CD4-positive, CD25-positive, alpha-beta regulatory T cell (primary cell): Measurements from ENCODE around the gene CCIN. TPM values are rescaled to one million over a fixed set of nuclear protein-coding genes. Genes with fewer than 3 reads are reported as not detected.

ENCODE experiments used
- ATAC-seq, 2 donors: fragments of 150-1000 bp; cut with Tn5 transposase; one replicate each; pipeline ENCODE4 v1.10.0; 2021; ENCODE audit warnings: low read depth in 2 of 2, moderate number of reproducible peaks in 2 of 2, moderate library complexity in 1 of 2
- DNase-seq, 3 donors: peaks; one replicate each; pipeline versions ENCODE4 v3.0.0 to v3.0.0-alpha.2; 2012 to 2022; ENCODE audit warnings: mixed read lengths in 1 of 3
- H3K27ac ChIP-seq: one replicate; pipeline ENCODE4 v1.7.0; 2013; ENCODE audit warnings: mild to moderate bottlenecking, low read length; ENCODE audit not compliant: insufficient read depth, poor library complexity, severe bottlenecking
- H3K27me3 ChIP-seq: one replicate; pipeline ENCODE4 v1.7.0; 2013; ENCODE audit warnings: low read length; ENCODE audit not compliant: control insufficient read depth, insufficient read depth
- H3K36me3 ChIP-seq: one replicate; pipeline ENCODE4 v1.7.0; 2013; ENCODE audit warnings: mild to moderate bottlenecking, low read length, moderate library complexity; ENCODE audit not compliant: control insufficient read depth, insufficient read depth
- H3K4me1 ChIP-seq: 2 replicates; pipeline ENCODE4 v1.7.0; 2013; ENCODE audit warnings: mild to moderate bottlenecking, low read length; ENCODE audit not compliant: insufficient read depth, control insufficient read depth, poor library complexity, severe bottlenecking
- H3K4me3 ChIP-seq: one replicate; pipeline ENCODE4 v1.7.0; 2013; ENCODE audit warnings: low read depth, mild to moderate bottlenecking, low read length, moderate library complexity
- H3K9me3 ChIP-seq, 2 experiments: 1 replicate in 1 of 2; 2 replicates in 1 of 2; pipeline ENCODE4 v1.7.0; 2013; ENCODE audit warnings: low read length in 2 of 2, mild to moderate bottlenecking in 1 of 2, moderate library complexity in 1 of 2; ENCODE audit not compliant: control insufficient read depth in 2 of 2
- H3K27ac Mint-ChIP-seq, 3 donors: one replicate each; pipeline ENCODE4 v1.8.0; 2020 to 2022; ENCODE audit warnings: mild to moderate bottlenecking in 3 of 3, mixed read lengths in 3 of 3, moderate library complexity in 2 of 3
- H3K27me3 Mint-ChIP-seq: one replicate; pipeline ENCODE4 v1.8.0; 2022; ENCODE audit warnings: mild to moderate bottlenecking, mixed read lengths
- H3K36me3 Mint-ChIP-seq: one replicate; pipeline ENCODE4 v1.8.0; 2020; ENCODE audit warnings: mixed read lengths
- H3K4me1 Mint-ChIP-seq, 4 donors: one replicate each; pipeline ENCODE4 v1.8.0; 2020 to 2022; ENCODE audit warnings: mixed read lengths in 4 of 4, mild to moderate bottlenecking in 1 of 4
- H3K4me3 Mint-ChIP-seq, 4 donors: one replicate each; pipeline ENCODE4 v1.8.0; 2020 to 2022; ENCODE audit warnings: mild to moderate bottlenecking in 4 of 4, mixed read lengths in 4 of 4, moderate library complexity in 3 of 4
- H3K9me3 Mint-ChIP-seq, 7 donors: one replicate each; pipeline ENCODE4 v1.8.0; 2020 to 2022; ENCODE audit warnings: mixed read lengths in 7 of 7, mild to moderate bottlenecking in 3 of 7, moderate library complexity in 2 of 7
- polyA plus RNA-seq, 4 donors: library from polyadenylated mRNA; unstranded; fragments of 300-500 nt; fragmentation: Illumina TruSeq; gene quantifications; one replicate each; pipeline ENCODE4 v1.2.3, GENCODE V29; 2021
- total RNA-seq: library from RNA; stranded (reverse); gene quantifications from one replicate; pipeline ENCODE4 v1.2.3, GENCODE V29; 2022

The CCIN gene
- total and polyA plus RNA-seq, 5 donors from 2014 or later, result 0.38 to 1.4 TPM; not detected in 3

DNA sequence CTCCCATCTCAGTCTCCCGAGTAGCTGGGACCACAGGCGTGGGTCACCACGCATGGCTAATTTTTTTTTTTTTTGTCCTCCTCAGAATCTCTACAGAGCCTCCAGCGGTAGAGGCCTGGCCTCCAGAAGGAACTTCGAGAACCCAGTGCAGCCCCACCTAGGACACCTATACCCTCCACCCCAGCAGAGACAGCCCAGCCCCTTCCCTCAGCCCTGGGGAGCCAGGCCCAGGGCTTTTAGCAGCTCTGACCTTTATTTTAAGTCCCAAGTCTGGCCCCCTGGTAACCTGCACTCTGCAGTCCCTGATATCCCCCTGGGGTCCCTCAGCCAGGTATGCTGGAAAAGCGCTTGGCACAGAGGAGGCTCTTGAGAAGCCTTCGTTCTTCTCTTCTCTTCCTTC lies 27.4 kb upstream of the CCIN start:
- peaks cover 29% of the 10 kb centered on the region for H3K36me3 Mint-ChIP-seq
- H3K9me3 ChIP-seq, result peaks cover 5 to 6% of the 10 kb centered on the region in 2 experiments
- H3K4me1 ChIP-seq, result peaks cover 90% of the 10 kb centered on the region
- peak overlapping the region; percentile 87 for H3K27ac ChIP-seq
- no peaks in the 10 kb centered on the region for H3K27me3 Mint-ChIP-seq
- peaks cover 16 to 96% (median 84%) of the 10 kb centered on the region in 4 donors for H3K4me1 Mint-ChIP-seq
- H3K36me3 ChIP-seq, result peaks cover 6% of the 10 kb centered on the region
- peaks cover 0 to 13% (median 5%) of the 10 kb centered on the region in 7 donors for H3K9me3 Mint-ChIP-seq
- H3K4me3 ChIP-seq, result peak overlapping the region; percentile 94
- peak overlapping the region; percentile 95 to 98 (median 98) for H3K4me3 Mint-ChIP-seq
- DNase-seq (no peak), ATAC-seq (no peak)
- H3K27me3 ChIP-seq, result no peaks in the 10 kb centered on the region
- peak overlapping the region; percentile 93 to 99 (median 99) for H3K27ac Mint-ChIP-seq

DNA sequence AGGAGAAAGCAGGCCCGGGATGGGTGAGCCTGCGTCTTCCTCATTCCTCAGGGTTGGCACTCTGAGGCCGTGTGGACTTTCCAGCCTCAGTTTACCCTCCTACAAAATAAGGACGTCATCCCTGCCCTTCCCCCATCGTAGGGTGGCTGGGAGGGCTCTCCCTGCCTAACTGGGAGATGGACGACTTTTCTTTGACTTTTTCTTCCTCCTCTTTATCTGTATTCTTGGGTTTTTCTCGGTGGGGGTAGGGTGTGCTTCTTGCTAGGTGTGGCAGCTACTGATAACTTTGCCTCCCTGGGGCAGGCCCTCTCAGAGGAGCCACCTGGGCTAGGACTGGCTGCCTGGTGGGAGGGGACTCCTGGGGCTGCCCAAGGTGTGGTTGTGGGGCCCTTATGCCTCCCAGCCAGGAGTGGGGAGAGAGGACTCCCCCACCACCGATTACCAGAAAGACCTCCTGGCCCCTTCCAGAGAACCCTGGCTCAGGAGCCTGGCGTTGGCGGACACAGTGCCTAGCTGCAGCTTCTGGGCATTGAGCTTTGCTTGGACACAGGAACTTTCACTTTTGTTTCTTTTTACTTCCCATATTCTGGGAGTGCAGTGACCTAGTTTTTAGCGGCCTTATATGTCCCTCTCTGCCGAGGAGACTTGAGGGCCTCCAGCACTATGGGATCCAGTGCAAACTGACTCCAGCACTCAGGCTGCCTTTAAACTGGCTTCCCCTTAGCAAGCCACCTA lies 26.5 kb upstream of the CCIN start:
- Histone ChIP-seq H3K4me1 (peaks cover 92% of the 10 kb centered on the region), H3K27me3 (no peaks in the 10 kb centered on the region), H3K36me3 (peaks cover 6% of the 10 kb centered on the region), H3K9me3 (peaks cover 5 to 6% of the 10 kb centered on the region in 2 experiments), H3K27ac (peak overlapping the region; percentile 87), H3K4me3 (peak overlapping the region; percentile 94)
- peak overlapping the region; percentile 99 to 100 (median 99) for H3K27ac Mint-ChIP-seq
- peaks cover 16 to 98% (median 89%) of the 10 kb centered on the region in 4 donors for H3K4me1 Mint-ChIP-seq
- H3K36me3 Mint-ChIP-seq, result peaks cover 37% of the 10 kb centered on the region
- no peak for DNase-seq
- no peaks in the 10 kb centered on the region for H3K27me3 Mint-ChIP-seq
- peak overlapping the region; percentile 95 to 98 (median 98) for H3K4me3 Mint-ChIP-seq
- H3K9me3 Mint-ChIP-seq, result peaks cover 0 to 13% (median 5%) of the 10 kb centered on the region in 7 donors
- peak in 1 of 2 donors; percentile 1 for ATAC-seq

DNA sequence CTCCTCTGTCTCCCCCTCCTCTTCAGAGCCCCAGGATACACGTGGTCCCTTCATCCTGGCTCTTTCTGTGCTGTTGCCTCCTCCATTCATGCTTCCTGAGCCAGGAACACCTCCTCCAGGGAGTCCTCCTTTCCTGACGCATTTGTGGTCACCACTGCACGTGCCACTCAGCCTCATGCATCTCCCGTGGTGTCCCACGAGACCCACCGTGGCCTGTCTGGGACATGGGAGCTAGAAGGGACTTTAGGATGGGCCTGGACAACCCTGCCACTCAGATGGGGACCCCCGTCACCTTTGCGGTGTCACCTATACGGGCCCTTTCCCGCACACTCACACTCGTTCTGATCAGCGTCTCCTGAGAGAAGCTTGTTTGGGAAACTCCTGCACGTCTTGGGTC lies 25.9 kb upstream of the CCIN start:
- Mint-ChIP-seq H3K27me3 (no peaks in the 10 kb centered on the region), H3K4me3 (peak overlapping the region; percentile 95 to 98 (median 98)), H3K36me3 (peaks cover 39% of the 10 kb centered on the region), H3K27ac (peak overlapping the region; percentile 99 to 100 (median 99)), H3K9me3 (peaks cover 0 to 13% (median 5%) of the 10 kb centered on the region in 7 donors), H3K4me1 (peaks cover 16 to 98% (median 89%) of the 10 kb centered on the region in 4 donors)
- Histone ChIP-seq H3K4me1 (peaks cover 92% of the 10 kb centered on the region), H3K27me3 (no peaks in the 10 kb centered on the region), H3K27ac (peak overlapping the region; percentile 87), H3K4me3 (peak overlapping the region; percentile 94), H3K9me3 (peaks cover 5 to 6% of the 10 kb centered on the region in 2 experiments), H3K36me3 (peaks cover 6% of the 10 kb centered on the region)
- ATAC-seq (no peak), DNase-seq (no peak)

DNA sequence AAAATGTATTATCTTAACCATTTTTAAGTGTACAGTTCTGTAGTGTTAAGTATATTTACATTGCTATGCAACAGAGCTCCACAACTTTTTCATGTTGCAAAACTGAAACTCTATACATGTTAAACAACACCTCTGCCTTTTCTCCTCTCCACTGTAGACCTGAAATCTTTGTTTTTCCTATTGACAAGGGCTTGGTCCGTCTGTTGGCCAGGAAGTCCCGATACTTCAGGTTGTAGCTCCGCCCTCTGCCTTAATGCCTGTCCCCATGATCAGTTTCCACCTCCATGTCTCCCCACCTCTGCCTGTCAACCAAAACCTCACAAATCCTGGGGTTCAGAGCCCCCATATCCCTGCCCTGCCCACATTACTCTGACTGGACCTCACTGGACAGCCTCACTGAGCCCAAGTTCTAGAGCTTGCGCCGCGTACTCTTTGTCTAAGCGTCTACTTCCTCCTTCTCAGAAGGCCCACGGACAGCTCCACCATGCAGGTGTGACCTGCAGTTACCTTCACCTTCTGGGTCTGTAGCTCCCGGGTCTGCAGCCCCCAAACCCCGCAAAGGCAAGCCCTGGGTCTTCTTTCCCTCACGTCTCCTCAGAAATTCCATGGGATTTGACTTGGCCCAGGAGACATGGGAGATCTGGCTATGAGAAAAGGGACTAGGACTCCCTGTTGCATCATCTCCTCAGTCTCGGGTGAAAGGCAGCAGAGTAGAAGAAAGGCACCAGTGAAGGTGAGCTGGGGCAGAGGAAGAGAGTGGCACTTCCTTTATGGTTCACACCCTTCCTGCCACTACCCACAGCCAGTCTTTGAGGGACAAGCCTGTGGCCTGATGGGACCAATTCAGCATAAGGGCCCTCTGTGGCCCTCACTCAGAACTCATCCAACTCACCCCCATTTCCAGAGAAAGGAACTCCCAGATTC lies 24.6 kb upstream of the CCIN start:
- peak overlapping the region; percentile 95 to 98 (median 98) for H3K4me3 Mint-ChIP-seq
- H3K36me3 ChIP-seq, result peaks cover 9% of the 10 kb centered on the region
- ATAC-seq (peak; percentile 62 to 75), DNase-seq (peak in 2 of 3 donors; percentile 45 to 87)
- H3K27ac Mint-ChIP-seq, result peak overlapping the region; percentile 99 to 100 (median 99)
- H3K4me1 Mint-ChIP-seq, result peaks cover 16 to 96% (median 80%) of the 10 kb centered on the region in 4 donors
- peak overlapping the region; percentile 87 for H3K27ac ChIP-seq
- H3K36me3 Mint-ChIP-seq, result peaks cover 39% of the 10 kb centered on the region
- H3K4me3 ChIP-seq, result peak overlapping the region; percentile 94
- H3K27me3 ChIP-seq, result no peaks in the 10 kb centered on the region
- no peaks in the 10 kb centered on the region for H3K27me3 Mint-ChIP-seq
- peaks cover 92% of the 10 kb centered on the region for H3K4me1 ChIP-seq
- H3K9me3 Mint-ChIP-seq, result peaks cover 0 to 13% (median 5%) of the 10 kb centered on the region in 7 donors
- H3K9me3 ChIP-seq, result peaks cover 5 to 6% of the 10 kb centered on the region in 2 experiments

DNA sequence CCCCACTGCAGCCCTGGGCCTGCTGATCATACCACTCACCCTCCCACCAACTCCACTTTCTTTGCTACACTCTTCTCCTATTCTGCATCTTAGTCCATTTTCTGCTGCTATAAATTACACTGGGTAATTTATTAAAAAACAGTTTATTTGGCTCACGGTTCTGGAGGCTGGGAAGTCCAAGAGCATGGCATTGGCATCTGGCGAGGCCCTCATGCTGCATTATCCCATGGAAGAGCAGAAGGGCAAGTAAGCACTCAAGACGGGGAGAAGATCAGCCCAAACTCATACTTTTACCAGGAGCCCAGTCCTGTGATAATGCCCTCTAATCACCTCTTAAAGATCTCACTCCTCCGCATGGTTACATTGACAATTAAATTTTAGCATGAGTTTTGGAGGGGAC lies 23.2 kb upstream of the CCIN start:
- Histone ChIP-seq H3K9me3 (peaks cover 5 to 6% of the 10 kb centered on the region in 2 experiments), H3K27ac (peak overlapping the region; percentile 37), H3K27me3 (no peaks in the 10 kb centered on the region), H3K4me1 (peaks cover 91% of the 10 kb centered on the region), H3K36me3 (peaks cover 9% of the 10 kb centered on the region), H3K4me3 (no peak overlapping the region)
- H3K4me1 Mint-ChIP-seq, result peaks cover 21 to 94% (median 77%) of the 10 kb centered on the region in 4 donors
- H3K27me3 Mint-ChIP-seq, result no peaks in the 10 kb centered on the region
- H3K4me3 Mint-ChIP-seq, result peak overlapping the region; percentile 20 to 98 (median 96)
- H3K36me3 Mint-ChIP-seq, result peaks cover 44% of the 10 kb centered on the region
- H3K9me3 Mint-ChIP-seq, result peaks cover 0 to 13% (median 5%) of the 10 kb centered on the region in 7 donors
- DNase-seq, result no peak
- peak overlapping the region; percentile 78 to 100 (median 99) for H3K27ac Mint-ChIP-seq
- no peak for ATAC-seq

DNA sequence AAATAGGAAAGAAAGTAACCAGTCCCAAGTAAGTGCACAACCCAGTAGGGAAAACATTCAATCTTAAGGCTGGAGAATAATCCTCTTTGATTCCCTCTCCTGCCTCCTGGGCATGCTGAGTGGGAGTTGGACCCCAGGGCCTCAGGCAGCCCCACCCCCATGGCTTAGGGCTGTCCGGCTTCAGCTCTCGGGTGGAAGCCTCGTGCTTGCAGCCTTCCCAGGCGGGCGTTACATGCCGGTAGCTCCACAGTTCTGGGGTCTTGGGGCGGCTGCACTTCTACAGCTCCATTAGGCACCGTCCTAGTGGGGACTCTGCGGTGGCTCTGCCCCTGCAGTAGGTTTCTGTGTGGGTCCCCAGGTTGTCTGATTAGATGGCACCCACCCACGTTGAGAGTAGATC lies 22.5 kb upstream of the CCIN start:
- Histone ChIP-seq H3K36me3 (peaks cover 9% of the 10 kb centered on the region), H3K4me3 (no peak overlapping the region), H3K27ac (peak overlapping the region; percentile 50), H3K9me3 (peaks cover 5 to 6% of the 10 kb centered on the region in 2 experiments), H3K27me3 (no peaks in the 10 kb centered on the region), H3K4me1 (peaks cover 91% of the 10 kb centered on the region)
- no peak for ATAC-seq
- H3K4me3 Mint-ChIP-seq, result peak overlapping the region in 3 of 4 donors; percentile 95 to 98 (median 98)
- peaks cover 21 to 94% (median 78%) of the 10 kb centered on the region in 4 donors for H3K4me1 Mint-ChIP-seq
- peak overlapping the region; percentile 94 to 100 (median 99) for H3K27ac Mint-ChIP-seq
- DNase-seq, result no peak
- H3K36me3 Mint-ChIP-seq, result peaks cover 49% of the 10 kb centered on the region
- peaks cover 0 to 13% (median 5%) of the 10 kb centered on the region in 7 donors for H3K9me3 Mint-ChIP-seq
- no peaks in the 10 kb centered on the region for H3K27me3 Mint-ChIP-seq

DNA sequence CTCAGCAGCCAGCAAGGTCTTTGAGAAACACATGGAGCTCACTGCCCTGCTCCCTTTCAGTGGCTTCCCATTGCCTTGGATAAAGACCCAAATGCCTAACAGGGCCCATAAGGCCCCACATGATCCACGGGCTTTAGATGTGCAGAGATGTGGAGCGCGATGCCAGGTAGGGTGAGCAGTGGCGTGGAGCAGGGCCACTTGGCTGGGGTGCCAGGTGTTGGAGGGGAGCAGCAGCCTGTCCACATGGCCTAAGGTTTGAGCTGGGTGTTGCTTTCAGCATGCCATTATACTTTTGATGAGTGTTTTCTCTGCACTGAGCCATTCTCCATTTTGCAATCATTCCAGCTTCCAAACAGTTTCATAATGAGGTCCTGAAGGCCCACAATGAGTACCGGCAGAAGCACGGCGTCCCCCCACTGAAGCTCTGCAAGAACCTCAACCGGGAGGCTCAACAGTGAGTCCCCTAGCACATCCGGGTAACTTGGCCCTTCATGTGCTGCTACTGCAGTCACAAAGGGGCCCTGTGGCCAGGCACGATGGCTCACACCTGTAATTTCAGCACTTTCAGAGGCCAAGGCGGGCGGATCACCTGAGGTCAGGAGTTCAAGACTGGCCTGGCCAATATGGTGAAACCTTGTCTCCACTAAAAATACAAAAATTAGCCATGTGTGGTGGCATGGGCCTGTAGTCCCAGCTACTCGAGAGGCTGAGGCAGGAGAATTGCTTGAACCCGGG lies 21.6 kb upstream of the CCIN start:
- Histone ChIP-seq H3K27me3 (no peaks in the 10 kb centered on the region), H3K4me1 (peaks cover 91% of the 10 kb centered on the region), H3K36me3 (peaks cover 9% of the 10 kb centered on the region), H3K27ac (peak overlapping the region; percentile 50), H3K4me3 (no peak overlapping the region), H3K9me3 (peaks cover 5 to 6% of the 10 kb centered on the region in 2 experiments)
- peaks cover 0 to 13% (median 5%) of the 10 kb centered on the region in 7 donors for H3K9me3 Mint-ChIP-seq
- peak overlapping the region; percentile 94 to 99 (median 96) for H3K27ac Mint-ChIP-seq
- H3K27me3 Mint-ChIP-seq, result no peaks in the 10 kb centered on the region
- DNase-seq (no peak), ATAC-seq (no peak)
- peaks cover 27 to 93% (median 76%) of the 10 kb centered on the region in 4 donors for H3K4me1 Mint-ChIP-seq
- H3K36me3 Mint-ChIP-seq, result peaks cover 50% of the 10 kb centered on the region
- peak overlapping the region; percentile 50 to 70 (median 64) for H3K4me3 Mint-ChIP-seq
